Glomerular endothelial cell (primary cell): ENCODE data around the gene LAMA3. TPM values are rescaled to one million over a fixed set of nuclear protein-coding genes. Genes with fewer than 3 reads are reported as not detected.

Experiments used
- DNase-seq: peaks from one replicate; pipeline ENCODE4 v3.0.0-alpha.2; 2011; ENCODE audit warnings: low read depth, low spot score; ENCODE audit errors: extremely low read depth
- total RNA-seq: library from RNA; depleted of rRNA; stranded (reverse); fragments of >200 nt; gene quantifications from 2 replicates; pipeline ENCODE4 v1.2.3, GENCODE V29; 2015

LAMA3 gene
- total RNA-seq: 1.9 and 4.9 TPM in 2 replicates

- no peak for DNase-seq
Measured at GRCh38 chr18:23689031-23689615, at the start of gene LAMA3. LAMA3 (plus strand) TSS chr18:23689453; CDS start chr18:23689684, 231 bp downstream.

- DNase-seq: no peak
Measured at GRCh38 chr18:23640052-23640451, 49.2 kb upstream of the LAMA3 start.

GRCh38 chr18:23641143-23641720 is 48.0 kb upstream of the LAMA3 start:
- no peak for DNase-seq

- no peak for DNase-seq
Measured at GRCh38 chr18:23641937-23642666, 47.2 kb upstream of the LAMA3 start.

GRCh38 chr18:23643815-23644490 is 45.3 kb upstream of the LAMA3 start:
- DNase-seq: no peak

- no peak for DNase-seq
Measured at GRCh38 chr18:23645568-23646175, 43.6 kb upstream of the LAMA3 start.

GRCh38 chr18:23646282-23646681 is 43.0 kb upstream of the LAMA3 start:
- DNase-seq: no peak

- no peak for DNase-seq
Measured at GRCh38 chr18:23648456-23648855, 40.8 kb upstream of the LAMA3 start.

- DNase-seq: no peak
Measured at GRCh38 chr18:23648940-23649607, 40.2 kb upstream of the LAMA3 start.

- DNase-seq: no peak
Measured at GRCh38 chr18:23650968-23651927, 38.0 kb upstream of the LAMA3 start.

- DNase-seq: no peak
Measured at GRCh38 chr18:23652232-23652631, 37.0 kb upstream of the LAMA3 start.

GRCh38 chr18:23658285-23658684 is 31.0 kb upstream of the LAMA3 start:
- no peak for DNase-seq

GRCh38 chr18:23661735-23662308 is 27.4 kb upstream of the LAMA3 start:
- no peak for DNase-seq

- DNase-seq: no peak
Measured at GRCh38 chr18:23662309-23663263, 26.7 kb upstream of the LAMA3 start, which contains the start of gene ANKRD29. ANKRD29 (minus strand) TSS chr18:23662911; CDS start chr18:23662730, 181 bp downstream.

GRCh38 chr18:23664674-23665073 is 24.6 kb upstream of the LAMA3 start:
- no peak for DNase-seq

GRCh38 chr18:23667114-23667513 is 22.1 kb upstream of the LAMA3 start:
- DNase-seq: no peak

GRCh38 chr18:23668731-23669130 is 20.5 kb upstream of the LAMA3 start:
- DNase-seq: no peak

- DNase-seq: no peak
Measured at GRCh38 chr18:23669202-23669766, 20.0 kb upstream of the LAMA3 start.
